Fibroblast of lung (primary cell): Measurements from ENCODE around the gene MAP3K7CL. TPM values are rescaled to one million over a fixed set of nuclear protein-coding genes. Genes with fewer than 3 reads are reported as not detected.

Experiments
- DNase-seq, 2 donors: peaks; one replicate each; pipeline versions ENCODE4 v3.0.0 to v3.0.0-alpha.2; 2010; ENCODE audit warnings: low read depth in 2 of 2
- H2AFZ ChIP-seq: 2 replicates; pipeline ENCODE4 v1.5.1; 2012; ENCODE audit warnings: low read length, control low read depth, inconsistent platforms
- H3K27ac ChIP-seq: 2 replicates; pipeline ENCODE4 v1.5.1; 2011; ENCODE audit warnings: low read length, control low read depth; ENCODE audit not compliant: insufficient read depth
- H3K27me3 ChIP-seq: 2 replicates; pipeline ENCODE4 v1.5.1; 2011; ENCODE audit warnings: mild to moderate bottlenecking, low read length; ENCODE audit not compliant: control insufficient read depth, insufficient read depth
- H3K36me3 ChIP-seq: 2 replicates; pipeline ENCODE4 v1.5.1; 2011; ENCODE audit warnings: low read length; ENCODE audit not compliant: control insufficient read depth, insufficient read depth
- H3K4me1 ChIP-seq: 2 replicates; pipeline ENCODE4 v1.5.1; 2011; ENCODE audit warnings: low read length; ENCODE audit not compliant: control insufficient read depth, insufficient read depth; ENCODE audit errors: extremely low read depth
- H3K4me2 ChIP-seq: 2 replicates; pipeline ENCODE4 v1.5.1; 2011; ENCODE audit warnings: low read length, control low read depth; ENCODE audit not compliant: insufficient read depth; ENCODE audit errors: extremely low read depth
- H3K4me3 ChIP-seq, 4 experiments: fragments of 200-600 bp in 1 of 4; sonication (generic) in 1 of 4; replicated peaks in 1 of 4; 2 replicates each; pipeline ENCODE4 v1.5.1; 2011 to 2016; ENCODE audit warnings: low read length in 4 of 4, low read depth in 3 of 4, mild to moderate bottlenecking in 3 of 4, control low read depth in 2 of 4, inconsistent platforms in 1 of 4, mixed read lengths in 1 of 4; ENCODE audit not compliant: insufficient read depth in 1 of 4; ENCODE audit errors: control extremely low read depth in 1 of 4
- H3K79me2 ChIP-seq: 2 replicates; pipeline ENCODE4 v1.5.1; 2012; ENCODE audit warnings: mild to moderate bottlenecking, low read length, inconsistent platforms; ENCODE audit not compliant: control insufficient read depth, insufficient read depth
- H3K9ac ChIP-seq: 2 replicates; pipeline ENCODE4 v1.5.1; 2011; ENCODE audit warnings: mild to moderate bottlenecking, low read length, control low read depth; ENCODE audit not compliant: insufficient read depth
- H3K9me3 ChIP-seq: 2 replicates; pipeline ENCODE4 v1.5.1; 2012; ENCODE audit warnings: low read depth, low read length; ENCODE audit not compliant: control insufficient read depth, insufficient read depth
- H4K20me1 ChIP-seq: 2 replicates; pipeline ENCODE4 v1.5.1; 2011; ENCODE audit warnings: low read length; ENCODE audit not compliant: control insufficient read depth, insufficient read depth; ENCODE audit errors: extremely low read depth
- EZH2 ChIP-seq: IDR thresholded peaks from 2 replicates; pipeline ENCODE4 v1.5.1; 2012; ENCODE audit warnings: low read length, control low read depth, mild to moderate bottlenecking; ENCODE audit errors: missing control alignments
- polyA plus RNA-seq, 2 donors: library from polyadenylated mRNA; depleted of rRNA in 1 of 2; stranded (reverse) in 1 of 2; unstranded in 1 of 2; fragments of >200 nt; gene quantifications; 2 replicates each; pipeline ENCODE4 v1.2.1, GENCODE V29; 2011 to 2012; ENCODE audit warnings: missing spikeins in 1 of 2
- total RNA-seq: library from RNA; depleted of rRNA; stranded (reverse); fragments of >200 nt; gene quantifications from 2 replicates; pipeline ENCODE4 v1.2.1, GENCODE V29; 2014
- TF ChIP-seq, protein P1 (sequence below), 2 donors: IDR thresholded peaks in 1 of 2; conservative IDR thresholded peaks in 1 of 2; 1 replicate in 1 of 2; 2 replicates in 1 of 2; pipeline ENCODE4 v1.5.1; 2011 to 2012; ENCODE audit warnings: low read length in 2 of 2, control low read depth in 1 of 2, inconsistent platforms in 1 of 2, low read depth in 1 of 2, mild to moderate bottlenecking in 1 of 2

MAP3K7CL gene
- total and polyA plus RNA-seq, 2 donors (not counting 1 experiment from before 2014, with no cell fraction given): 58.3 to 176 TPM

- no peak for DNase-seq
- Histone ChIP-seq H3K4me1 (peaks cover 8% of the 10 kb centered on the region), H4K20me1 (no peaks in the 10 kb centered on the region), H3K9ac (peak overlapping the region; percentile 39), H3K36me3 (no peaks in the 10 kb centered on the region), H3K4me3 (peak overlapping the region in 1 of 4 experiments; percentile 51), H3K27me3 (no peaks in the 10 kb centered on the region), H3K9me3 (no peaks in the 10 kb centered on the region), H3K79me2 (no peaks in the 10 kb centered on the region), H3K4me2 (peak overlapping the region; percentile 80), H2AFZ (no peak overlapping the region), H3K27ac (peak overlapping the region; percentile 97)
- TF ChIP-seq EZH2: no peak
- TF ChIP-seq, protein P1, sequence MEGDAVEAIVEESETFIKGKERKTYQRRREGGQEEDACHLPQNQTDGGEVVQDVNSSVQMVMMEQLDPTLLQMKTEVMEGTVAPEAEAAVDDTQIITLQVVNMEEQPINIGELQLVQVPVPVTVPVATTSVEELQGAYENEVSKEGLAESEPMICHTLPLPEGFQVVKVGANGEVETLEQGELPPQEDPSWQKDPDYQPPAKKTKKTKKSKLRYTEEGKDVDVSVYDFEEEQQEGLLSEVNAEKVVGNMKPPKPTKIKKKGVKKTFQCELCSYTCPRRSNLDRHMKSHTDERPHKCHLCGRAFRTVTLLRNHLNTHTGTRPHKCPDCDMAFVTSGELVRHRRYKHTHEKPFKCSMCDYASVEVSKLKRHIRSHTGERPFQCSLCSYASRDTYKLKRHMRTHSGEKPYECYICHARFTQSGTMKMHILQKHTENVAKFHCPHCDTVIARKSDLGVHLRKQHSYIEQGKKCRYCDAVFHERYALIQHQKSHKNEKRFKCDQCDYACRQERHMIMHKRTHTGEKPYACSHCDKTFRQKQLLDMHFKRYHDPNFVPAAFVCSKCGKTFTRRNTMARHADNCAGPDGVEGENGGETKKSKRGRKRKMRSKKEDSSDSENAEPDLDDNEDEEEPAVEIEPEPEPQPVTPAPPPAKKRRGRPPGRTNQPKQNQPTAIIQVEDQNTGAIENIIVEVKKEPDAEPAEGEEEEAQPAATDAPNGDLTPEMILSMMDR (conservative IDR thresholded peaks at IDR 0.05 in 1 of 2, IDR thresholded peaks at IDR 0.05 in 1 of 2; ENCODE audit: low read depth in 1 of 2, low read length in 2 of 2): no peak
These were observed 52.2 kb downstream of the MAP3K7CL start for GRCh38 chr21:29182691-29183092.

GRCh38 chr21:29184037-29184436 is 53.6 kb downstream of the MAP3K7CL start:
- Histone ChIP-seq H3K79me2 (no peaks in the 10 kb centered on the region), H3K4me3 (no peak overlapping the region), H2AFZ (no peak overlapping the region), H4K20me1 (no peaks in the 10 kb centered on the region), H3K36me3 (no peaks in the 10 kb centered on the region), H3K9ac (no peak overlapping the region), H3K27ac (peak overlapping the region; percentile 2), H3K4me2 (no peak overlapping the region), H3K27me3 (no peaks in the 10 kb centered on the region), H3K4me1 (peaks cover 9% of the 10 kb centered on the region), H3K9me3 (no peaks in the 10 kb centered on the region)
- DNase-seq: no peak
- TF ChIP-seq EZH2: no peak
- TF ChIP-seq, protein P1 (conservative IDR thresholded peaks at IDR 0.05 in 1 of 2, IDR thresholded peaks at IDR 0.05 in 1 of 2; ENCODE audit: low read depth in 1 of 2, low read length in 2 of 2): no peak

DNA sequence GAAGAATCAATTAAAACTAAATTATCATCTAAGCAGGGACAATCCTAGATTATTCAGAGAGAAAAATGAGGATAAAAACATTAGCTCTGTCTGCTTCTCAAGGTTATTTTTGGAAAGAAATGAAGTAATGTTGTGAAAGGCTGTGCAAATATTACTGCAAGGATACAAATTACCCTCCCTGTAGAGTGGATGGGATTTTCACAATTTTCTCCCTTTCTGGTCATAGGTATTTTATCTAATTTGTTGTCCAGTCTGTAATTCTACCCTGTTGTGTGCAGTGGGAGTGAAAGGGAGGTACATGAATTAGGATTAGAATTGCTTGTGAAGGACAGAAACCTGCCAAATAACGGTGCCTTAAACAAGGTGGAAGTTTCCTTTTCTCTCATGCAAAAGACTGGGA is 54.7 kb downstream of the MAP3K7CL start:
- H3K27me3 ChIP-seq: no peaks in the 10 kb centered on the region
- no peak overlapping the region for H2AFZ ChIP-seq
- peaks cover 11% of the 10 kb centered on the region for H3K4me1 ChIP-seq
- H3K9ac ChIP-seq: no peak overlapping the region
- no peaks in the 10 kb centered on the region for H3K36me3 ChIP-seq
- DNase-seq: no peak
- no peaks in the 10 kb centered on the region for H4K20me1 ChIP-seq
- TF ChIP-seq, protein P1 (conservative IDR thresholded peaks at IDR 0.05 in 1 of 2, IDR thresholded peaks at IDR 0.05 in 1 of 2; ENCODE audit: low read depth in 1 of 2, low read length in 2 of 2): no peak
- TF ChIP-seq EZH2: no peak
- H3K9me3 ChIP-seq: no peaks in the 10 kb centered on the region
- no peaks in the 10 kb centered on the region for H3K79me2 ChIP-seq
- H3K4me3 ChIP-seq: no peak overlapping the region
- no peak overlapping the region for H3K4me2 ChIP-seq
- no peak overlapping the region for H3K27ac ChIP-seq
